ENCODE data around the gene KIFC1. TPM values are rescaled to one million over a fixed set of nuclear protein-coding genes. Genes with fewer than 3 reads are reported as not detected.
A peak's percentile ranks its signal among the peaks of the same experiment; 100 is the strongest.

Gene KIFC1
- total and polyA plus RNA-seq, 9 of the 15 experiments (the other 6 are each of a cell fraction or from before 2014, with no cell fraction given) = 1.3 to 95.2 (median 76.9) TPM

GRCh38 chr6:33344701-33345697 lies 46.6 kb upstream of the KIFC1 start (continued):
- TF ChIP-seq ZSCAN32 (CRISPR knock-in tag; IDR thresholded peaks at IDR 0.05) (no peak), HDAC6 (IDR thresholded peaks at IDR 0.05; ENCODE audit: low read depth, low read length) (no peak), ZNF740 (CRISPR knock-in tag; IDR thresholded peaks at IDR 0.05) (peak; percentile 94), ZNF740 (tag; IDR thresholded peaks at IDR 0.05) (peak in 1 of 2 experiments; percentile 91; a peak in 2 of 4 replicates), ZBTB33 (CRISPR knock-in tag; IDR thresholded peaks at IDR 0.05) (peak; percentile 60), PRDM10 (IDR thresholded peaks at IDR 0.05; ENCODE audit: partially characterized antibody) (no peak), KDM1A (IDR thresholded peaks at IDR 0.05) (peak; percentile 74 to 77), STAG1 (CRISPR knock-in tag; IDR thresholded peaks at IDR 0.05; ENCODE audit: borderline replicate concordance) (no peak), ZNF507 (tag; conservative IDR thresholded peaks at IDR 0.05) (no peak), ZBED1 (IDR thresholded peaks at IDR 0.05) (no peak), POLR2G (IDR thresholded peaks at IDR 0.05; ENCODE audit: low read depth, low read length) (no peak), SAP30 (IDR thresholded peaks at IDR 0.05; ENCODE audit: borderline replicate concordance, insufficient read depth, low read depth, low read length, poor library complexity, severe bottlenecking) (no peak), BRD9 (IDR thresholded peaks at IDR 0.05; ENCODE audit: low read depth, partially characterized antibody) (no peak)
- TF ChIP-seq, protein P1, sequence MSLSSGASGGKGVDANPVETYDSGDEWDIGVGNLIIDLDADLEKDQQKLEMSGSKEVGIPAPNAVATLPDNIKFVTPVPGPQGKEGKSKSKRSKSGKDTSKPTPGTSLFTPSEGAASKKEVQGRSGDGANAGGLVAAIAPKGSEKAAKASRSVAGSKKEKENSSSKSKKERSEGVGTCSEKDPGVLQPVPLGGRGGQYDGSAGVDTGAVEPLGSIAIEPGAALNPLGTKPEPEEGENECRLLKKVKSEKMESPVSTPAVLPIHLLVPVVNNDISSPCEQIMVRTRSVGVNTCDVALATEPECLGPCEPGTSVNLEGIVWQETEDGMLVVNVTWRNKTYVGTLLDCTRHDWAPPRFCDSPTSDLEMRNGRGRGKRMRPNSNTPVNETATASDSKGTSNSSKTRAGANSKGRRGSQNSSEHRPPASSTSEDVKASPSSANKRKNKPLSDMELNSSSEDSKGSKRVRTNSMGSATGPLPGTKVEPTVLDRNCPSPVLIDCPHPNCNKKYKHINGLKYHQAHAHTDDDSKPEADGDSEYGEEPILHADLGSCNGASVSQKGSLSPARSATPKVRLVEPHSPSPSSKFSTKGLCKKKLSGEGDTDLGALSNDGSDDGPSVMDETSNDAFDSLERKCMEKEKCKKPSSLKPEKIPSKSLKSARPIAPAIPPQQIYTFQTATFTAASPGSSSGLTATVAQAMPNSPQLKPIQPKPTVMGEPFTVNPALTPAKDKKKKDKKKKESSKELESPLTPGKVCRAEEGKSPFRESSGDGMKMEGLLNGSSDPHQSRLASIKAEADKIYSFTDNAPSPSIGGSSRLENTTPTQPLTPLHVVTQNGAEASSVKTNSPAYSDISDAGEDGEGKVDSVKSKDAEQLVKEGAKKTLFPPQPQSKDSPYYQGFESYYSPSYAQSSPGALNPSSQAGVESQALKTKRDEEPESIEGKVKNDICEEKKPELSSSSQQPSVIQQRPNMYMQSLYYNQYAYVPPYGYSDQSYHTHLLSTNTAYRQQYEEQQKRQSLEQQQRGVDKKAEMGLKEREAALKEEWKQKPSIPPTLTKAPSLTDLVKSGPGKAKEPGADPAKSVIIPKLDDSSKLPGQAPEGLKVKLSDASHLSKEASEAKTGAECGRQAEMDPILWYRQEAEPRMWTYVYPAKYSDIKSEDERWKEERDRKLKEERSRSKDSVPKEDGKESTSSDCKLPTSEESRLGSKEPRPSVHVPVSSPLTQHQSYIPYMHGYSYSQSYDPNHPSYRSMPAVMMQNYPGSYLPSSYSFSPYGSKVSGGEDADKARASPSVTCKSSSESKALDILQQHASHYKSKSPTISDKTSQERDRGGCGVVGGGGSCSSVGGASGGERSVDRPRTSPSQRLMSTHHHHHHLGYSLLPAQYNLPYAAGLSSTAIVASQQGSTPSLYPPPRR (CRISPR knock-in tag; IDR thresholded peaks at IDR 0.05; ENCODE audit: borderline replicate concordance) = no peak
